GM23338 (cell line): ENCODE data around the gene DNAH9. TPM values are rescaled to one million over a fixed set of nuclear protein-coding genes. Genes with fewer than 3 reads are reported as not detected.

Experiments
- ATAC-seq: fragments of 200-7000 bp; cut with Tn5 transposase; 3 replicates; pipeline ENCODE4 v1.9.1; 2020
- DNase-seq: peaks from one replicate; pipeline ENCODE4 v3.0.0-alpha.2; 2015; ENCODE audit warnings: low spot score
- H2AFZ ChIP-seq: fragments of 200-600 bp; sonication (generic); 2 replicates; pipeline ENCODE4 v1.8.0; 2016; ENCODE audit warnings: antibody characterized with exemption, mild to moderate bottlenecking, moderate library complexity
- H3F3A ChIP-seq: fragments of 200-600 bp; sonication (generic); replicated peaks from 2 replicates; pipeline ENCODE4 v1.8.0; 2017; ENCODE audit warnings: antibody characterized with exemption, mixed run types, low read depth
- H3K27ac ChIP-seq: fragments of 200-600 bp; sonication (generic); 2 replicates; pipeline ENCODE4 v1.6.1; 2016; ENCODE audit warnings: low read depth
- H3K27me3 ChIP-seq: fragments of 200-600 bp; sonication (generic); 2 replicates; pipeline ENCODE4 v1.8.0; 2016; ENCODE audit warnings: mild to moderate bottlenecking, mixed run types, moderate library complexity; ENCODE audit not compliant: insufficient read depth
- H3K36me3 ChIP-seq: fragments of 200-600 bp; sonication (generic); 2 replicates; pipeline ENCODE4 v1.8.0; 2016; ENCODE audit warnings: mild to moderate bottlenecking; ENCODE audit not compliant: insufficient read depth
- H3K4me1 ChIP-seq: fragments of 200-600 bp; sonication (generic); 2 replicates; pipeline ENCODE4 v1.8.0; 2016; ENCODE audit warnings: mild to moderate bottlenecking, moderate library complexity; ENCODE audit not compliant: insufficient read depth
- H3K4me2 ChIP-seq: fragments of 200-600 bp; sonication (generic); 2 replicates; pipeline ENCODE4 v1.7.1; 2017; ENCODE audit warnings: mixed run types
- H3K4me3 ChIP-seq: fragments of 200-600 bp; sonication (generic); 2 replicates; pipeline ENCODE4 v1.6.1; 2016; ENCODE audit warnings: mixed run types
- H3K79me2 ChIP-seq: fragments of 200-600 bp; sonication (generic); replicated peaks from 2 replicates; pipeline ENCODE4 v1.8.0; 2017; ENCODE audit warnings: mild to moderate bottlenecking; ENCODE audit not compliant: insufficient read depth
- H3K9me2 ChIP-seq: fragments of 200-600 bp; sonication (generic); 2 replicates; pipeline ENCODE4 v1.8.0; 2017; ENCODE audit not compliant: insufficient read depth
- H4K20me1 ChIP-seq: fragments of 200-600 bp; sonication (generic); replicated peaks from 2 replicates; pipeline ENCODE4 v1.8.0; 2017; ENCODE audit warnings: mild to moderate bottlenecking; ENCODE audit not compliant: insufficient read depth
- H3K27ac Mint-ChIP-seq: 2 replicates; pipeline ENCODE4 v1.8.0; 2020; ENCODE audit warnings: inconsistent platforms, mild to moderate bottlenecking, moderate library complexity, mixed read lengths
- H3K27me3 Mint-ChIP-seq: 3 replicates; pipeline ENCODE4 v1.8.0; 2022; ENCODE audit warnings: low read depth, mild to moderate bottlenecking, moderate library complexity, mixed read lengths, inconsistent platforms; ENCODE audit not compliant: insufficient read depth, poor library complexity
- H3K36me3 Mint-ChIP-seq: 3 replicates; pipeline ENCODE4 v1.8.0; 2021; ENCODE audit warnings: low read depth, mild to moderate bottlenecking, inconsistent platforms, moderate library complexity, mixed read lengths
- H3K4me1 Mint-ChIP-seq: 3 replicates; pipeline ENCODE4 v1.8.0; 2020; ENCODE audit warnings: mild to moderate bottlenecking, inconsistent platforms, mixed read lengths
- H3K4me3 Mint-ChIP-seq: 3 replicates; pipeline ENCODE4 v1.8.0; 2021; ENCODE audit warnings: moderate library complexity, mild to moderate bottlenecking, inconsistent platforms, mixed read lengths
- H3K9me3 Mint-ChIP-seq: 3 replicates; pipeline ENCODE4 v1.8.0; 2020; ENCODE audit warnings: moderate library complexity, mild to moderate bottlenecking, inconsistent platforms, mixed read lengths
- CREB1 ChIP-seq: fragments of 250-450 bp; sonication (Bioruptor Pico); IDR thresholded peaks from 2 replicates; pipeline ENCODE4 v1.5.0; 2020; ENCODE audit warnings: low read depth, mild to moderate bottlenecking, moderate library complexity
- CTCF ChIP-seq, 2 experiments: fragments of 200-600 bp in 1 of 2; sonication (generic) in 1 of 2; conservative IDR thresholded peaks; 2 replicates each; pipeline versions ENCODE4 v1.5.1 to v1.6.1; 2016 to 2017; ENCODE audit warnings: antibody characterized with exemption in 2 of 2, low read depth in 2 of 2, mild to moderate bottlenecking in 2 of 2, moderate library complexity in 1 of 2
- ETS1 ChIP-seq: IDR thresholded peaks from 2 replicates; pipeline ENCODE4 v1.6.1; 2016; ENCODE audit warnings: antibody characterized with exemption
- EZH2 ChIP-seq: fragments of 200-600 bp; sonication (generic); IDR thresholded peaks from one replicate; pipeline ENCODE4 v1.8.0; 2017; ENCODE audit warnings: antibody characterized with exemption, mild to moderate bottlenecking, low read depth; ENCODE audit not compliant: unreplicated experiment
- EZH2phosphoT487 ChIP-seq: fragments of 200-600 bp; sonication (generic); IDR thresholded peaks from one replicate; pipeline ENCODE4 v1.8.1; 2018; ENCODE audit warnings: antibody characterized with exemption; ENCODE audit not compliant: unreplicated experiment
- JUNB ChIP-seq: IDR thresholded peaks from one replicate; pipeline ENCODE4 v1.6.1; 2016; ENCODE audit warnings: antibody characterized with exemption; ENCODE audit not compliant: unreplicated experiment
- NANOG ChIP-seq: IDR thresholded peaks from 2 replicates; pipeline ENCODE4 v1.6.1; 2016; ENCODE audit warnings: antibody characterized with exemption, borderline replicate concordance
- POLR2AphosphoS5 ChIP-seq: IDR thresholded peaks from 2 replicates; pipeline ENCODE4 v1.6.1; 2016; ENCODE audit warnings: antibody characterized with exemption, low read depth
- REST ChIP-seq: IDR thresholded peaks from one replicate; pipeline ENCODE4 v1.6.1; 2018; ENCODE audit warnings: antibody characterized with exemption; ENCODE audit not compliant: unreplicated experiment
- STAT1 ChIP-seq: IDR thresholded peaks from one replicate; pipeline ENCODE4 v1.6.1; 2016; ENCODE audit warnings: antibody characterized with exemption; ENCODE audit not compliant: unreplicated experiment
- ZNF114 ChIP-seq: fragments of 250-450 bp; sonication (Bioruptor Pico); IDR thresholded peaks from 2 replicates; pipeline ENCODE4 v1.5.0; 2020; ENCODE audit warnings: mild to moderate bottlenecking, moderate library complexity
- ZNF331 ChIP-seq: fragments of 250-450 bp; sonication (Bioruptor Pico); IDR thresholded peaks from 2 replicates; pipeline ENCODE4 v1.5.0; 2020; ENCODE audit warnings: low read depth, mild to moderate bottlenecking, moderate library complexity
- ZNF462 ChIP-seq: fragments of 250-450 bp; sonication (Bioruptor Pico); IDR thresholded peaks from 2 replicates; pipeline ENCODE4 v1.5.0; 2020; ENCODE audit warnings: mild to moderate bottlenecking, moderate library complexity
- polyA plus RNA-seq: library from polyadenylated mRNA; unstranded; fragments of >200 nt; fragmentation: Nextera tagmentation; extraction: Ambion mirVana; gene quantifications from 2 replicates; pipeline ENCODE4 v1.2.1, GENCODE V29; 2016
- total RNA-seq: library from RNA; depleted of rRNA; stranded (reverse); fragments of >200 nt; shearing (Covaris generic); gene quantifications from 2 replicates; pipeline ENCODE4 v1.2.3, GENCODE V29; 2014

The DNAH9 gene
- total and polyA plus RNA-seq, 2 experiments from 2014 or later, result not detected

- Histone ChIP-seq H3K27me3 (no peaks in the 10 kb centered on the region), H3F3A (no peaks in the 10 kb centered on the region), H3K4me2 (no peak overlapping the region), H2AFZ (no peak overlapping the region), H3K79me2 (no peaks in the 10 kb centered on the region), H3K36me3 (peaks cover 5% of the 10 kb centered on the region; the same call in 1 of the 2 replicates), H3K4me3 (no peak overlapping the region), H3K27ac (no peak overlapping the region), H3K4me1 (no peaks in the 10 kb centered on the region), H3K9me2 (no peaks in the 10 kb centered on the region), H4K20me1 (no peaks in the 10 kb centered on the region)
- ATAC-seq (no peak), DNase-seq (no peak)
- Mint-ChIP-seq H3K4me3 (no peak overlapping the region), H3K27me3 (peaks cover 4% of the 10 kb centered on the region), H3K36me3 (peaks cover 20% of the 10 kb centered on the region), H3K4me1 (no peaks in the 10 kb centered on the region), H3K27ac (no peak overlapping the region), H3K9me3 (peaks cover 95% of the 10 kb centered on the region)
- TF ChIP-seq STAT1, result no peak
- no peak for TF ChIP-seq EZH2phosphoT487
- TF ChIP-seq NANOG, result no peak
- no peak for TF ChIP-seq JUNB
- TF ChIP-seq POLR2AphosphoS5, result no peak
- TF ChIP-seq CTCF (conservative IDR thresholded peaks at IDR 0.05; ENCODE audit: low read depth in 2 of 2), result no peak
- TF ChIP-seq CREB1 (CRISPR knock-in tag), result no peak
- TF ChIP-seq ZNF462 (CRISPR knock-in tag), result no peak
- TF ChIP-seq ZNF331 (CRISPR knock-in tag), result no peak
- TF ChIP-seq REST, result no peak
- TF ChIP-seq EZH2, result no peak
- TF ChIP-seq ZNF114 (CRISPR knock-in tag), result no peak
- TF ChIP-seq ETS1, result no peak
Measured at GRCh38 chr17:11692688-11693087, 94.4 kb downstream of the DNAH9 start.
